IMR-90 (cell line): ENCODE results near the gene CBR1. TPM values are rescaled to one million over a fixed set of nuclear protein-coding genes. Genes with fewer than 3 reads are reported as not detected.

Source experiments
- ATAC-seq: fragments of 200-7000 bp; cut with Tn5 transposase; 2 replicates; pipeline ENCODE4 v1.9.1; 2020; ENCODE audit warnings: low read depth, mild to moderate bottlenecking, moderate library complexity
- BruUV-seq: library from RNA; stranded (reverse); fragments of 400-500 nt; replicated peaks from 2 replicates; lab custom pipeline; 2021; lab: Mats Ljungman, UMichigan
- CTCF ChIA-PET: fragments of 300-600 bp; formaldehyde crosslinking; extraction: SDS; loops from one replicate; lab custom pipeline; 2021; ENCODE audit warnings: antibody characterized with exemption; lab: Yijun Ruan, JAX
- POLR2A ChIA-PET: fragments of 300-600 bp; sonication (Branson Sonifier 250); formaldehyde crosslinking; loops from one replicate; lab custom pipeline; 2022; ENCODE audit warnings: antibody characterized with exemption; ENCODE audit not compliant: unreplicated experiment; lab: Charles Lee
- DNase-seq: peaks from one replicate; pipeline ENCODE4 v3.0.0; 2013
- H2AFZ ChIP-seq: replicated peaks from 2 replicates; pipeline ENCODE3; 2013; ENCODE audit warnings: low read length, mild to moderate bottlenecking; ENCODE audit not compliant: poor library complexity
- H2AK5ac ChIP-seq: 2 replicates; pipeline ENCODE4 v1.6.1; 2013; ENCODE audit warnings: low read depth, low read length, inconsistent platforms
- H2AK9ac ChIP-seq: replicated peaks from 2 replicates; pipeline ENCODE3; 2013; ENCODE audit warnings: mild to moderate bottlenecking, low read depth, low read length, moderate library complexity; ENCODE audit not compliant: poor library complexity
- H2BK120ac ChIP-seq: 2 replicates; pipeline ENCODE4 v1.6.1; 2013; ENCODE audit warnings: low read depth, low read length, inconsistent platforms
- H2BK15ac ChIP-seq: 3 replicates; pipeline ENCODE4 v1.6.1; 2013; ENCODE audit warnings: low read depth, low read length, inconsistent platforms
- H2BK20ac ChIP-seq: 2 replicates; pipeline ENCODE4 v1.6.1; 2013; ENCODE audit warnings: low read depth, mild to moderate bottlenecking, inconsistent platforms, low read length, moderate library complexity
- H2BK5ac ChIP-seq: 2 replicates; pipeline ENCODE4 v1.6.1; 2013; ENCODE audit warnings: mild to moderate bottlenecking, low read depth, low read length, inconsistent platforms; ENCODE audit not compliant: poor library complexity, severe bottlenecking
- H3K14ac ChIP-seq: replicated peaks from 2 replicates; pipeline ENCODE4 v1.6.1; 2013; ENCODE audit warnings: low read depth, low read length, inconsistent platforms
- H3K18ac ChIP-seq: 2 replicates; pipeline ENCODE4 v1.6.1; 2013; ENCODE audit warnings: low read depth, low read length, control low read depth
- H3K23ac ChIP-seq: 2 replicates; pipeline ENCODE4 v1.6.1; 2013; ENCODE audit warnings: low read depth, low read length, inconsistent platforms
- H3K27ac ChIP-seq: 2 replicates; pipeline ENCODE4 v1.5.1; 2013; ENCODE audit warnings: mild to moderate bottlenecking, control low read depth, low read length; ENCODE audit not compliant: insufficient read depth
- H3K27me3 ChIP-seq: 2 replicates; pipeline ENCODE4 v1.6.1; 2013; ENCODE audit warnings: low read length; ENCODE audit not compliant: control insufficient read depth, insufficient read depth
- H3K36me3 ChIP-seq: 2 replicates; pipeline ENCODE4 v1.6.1; 2013; ENCODE audit warnings: low read length, mixed read lengths; ENCODE audit not compliant: control insufficient read depth, insufficient read depth
- H3K4ac ChIP-seq: 2 replicates; pipeline ENCODE4 v1.6.1; 2013; ENCODE audit warnings: low read depth, low read length, inconsistent platforms
- H3K4me1 ChIP-seq: 2 replicates; pipeline ENCODE4 v1.6.1; 2013; ENCODE audit warnings: low read length, mixed read lengths; ENCODE audit not compliant: control insufficient read depth, insufficient read depth
- H3K4me2 ChIP-seq: 2 replicates; pipeline ENCODE4 v1.6.1; 2013; ENCODE audit warnings: low read depth, mild to moderate bottlenecking, control low read depth, low read length, moderate library complexity
- H3K4me3 ChIP-seq: 2 replicates; pipeline ENCODE4 v1.5.1; 2013; ENCODE audit warnings: low read depth, mild to moderate bottlenecking, control low read depth, low read length, moderate library complexity; ENCODE audit not compliant: insufficient read depth
- H3K56ac ChIP-seq: 2 replicates; pipeline ENCODE4 v1.6.1; 2013; ENCODE audit warnings: low read length, inconsistent platforms; ENCODE audit not compliant: insufficient read depth; ENCODE audit errors: extremely low read depth
- H3K79me1 ChIP-seq, 2 experiments: 2 replicates each; pipeline ENCODE4 v1.6.1; 2013; ENCODE audit warnings: low read length in 2 of 2, inconsistent platforms in 1 of 2, low read depth in 1 of 2
- H3K9ac ChIP-seq: 2 replicates; pipeline ENCODE4 v1.6.1; 2013; ENCODE audit warnings: low read depth, low read length, control low read depth
- H3K9me1 ChIP-seq: 2 replicates; pipeline ENCODE4 v1.6.1; 2013; ENCODE audit warnings: low read length, inconsistent platforms; ENCODE audit not compliant: insufficient read depth
- H3K9me3 ChIP-seq: 2 replicates; pipeline ENCODE4 v1.6.1; 2013; ENCODE audit warnings: low read length; ENCODE audit not compliant: control insufficient read depth, insufficient read depth
- H4K20me1 ChIP-seq: 2 replicates; pipeline ENCODE4 v1.6.1; 2013; ENCODE audit warnings: low read length, inconsistent platforms; ENCODE audit not compliant: insufficient read depth
- H4K5ac ChIP-seq: 2 replicates; pipeline ENCODE4 v1.6.1; 2013; ENCODE audit warnings: mild to moderate bottlenecking, low read depth, low read length, control low read depth
- H4K8ac ChIP-seq, 2 experiments: 2 replicates each; pipeline ENCODE4 v1.6.1; 2013; ENCODE audit warnings: low read depth in 2 of 2, low read length in 2 of 2, control low read depth in 1 of 2, inconsistent platforms in 1 of 2
- H4K91ac ChIP-seq: 2 replicates; pipeline ENCODE4 v1.6.1; 2013; ENCODE audit warnings: low read depth, low read length, inconsistent platforms; ENCODE audit not compliant: insufficient read depth
- BHLHE40 ChIP-seq: fragments of 150-350 bp; IDR thresholded peaks from 2 replicates; pipeline ENCODE4 v1.6.1; 2016; ENCODE audit warnings: mild to moderate bottlenecking, low read depth, low read length
- FOS ChIP-seq: fragments of 150-350 bp; IDR thresholded peaks from 2 replicates; pipeline ENCODE4 v1.6.1; 2016; ENCODE audit warnings: low read depth, low read length
- MAZ ChIP-seq: IDR thresholded peaks from 2 replicates; pipeline ENCODE4 v1.6.1; 2012; ENCODE audit warnings: low read depth, mild to moderate bottlenecking, low read length, improper control_type of control experiment, moderate library complexity, borderline replicate concordance
- NFE2L2 ChIP-seq: fragments of 150-350 bp; IDR thresholded peaks from 2 replicates; pipeline ENCODE4 v1.6.1; 2016; ENCODE audit warnings: low read depth, mild to moderate bottlenecking, low read length
- POLR2A ChIP-seq: IDR thresholded peaks from 2 replicates; pipeline ENCODE4 v1.6.1; 2012; ENCODE audit warnings: mild to moderate bottlenecking, low read depth, low read length
- RAD21 ChIP-seq: IDR thresholded peaks from 2 replicates; pipeline ENCODE4 v1.6.1; 2012; ENCODE audit warnings: low read length, improper control_type of control experiment
- RFX5 ChIP-seq: IDR thresholded peaks from 2 replicates; pipeline ENCODE4 v1.8.0; 2012; ENCODE audit warnings: low read depth, mild to moderate bottlenecking, low read length, moderate library complexity
- SMC3 ChIP-seq: fragments of 150-350 bp; IDR thresholded peaks from 2 replicates; pipeline ENCODE4 v1.6.1; 2016; ENCODE audit warnings: low read depth, mild to moderate bottlenecking, antibody characterized with exemption, low read length, moderate library complexity
- dilution Hi-C: fragments of 300-500 bp; cut with HindIII; formaldehyde crosslinking; loops from one replicate; pipeline ENCODE4 v1.14.3; 2018; ENCODE audit warnings: low sequenced_read_pairs; ENCODE audit not compliant: unreplicated experiment
- in situ Hi-C: fragments of 300-500 bp; cut with MboI; formaldehyde crosslinking; loops from 3 replicates; pipeline ENCODE4 v1.14.3; 2019; ENCODE audit warnings: low sequenced_read_pairs, inconsistent platforms, mixed read lengths
- intact Hi-C: fragments of 100-400 bp; cut with micrococcal nuclease; formaldehyde crosslinking; loops from 2 replicates; pipeline ENCODE4 v1.10.0; 2022
- polyA plus RNA-seq, 3 experiments: library from polyadenylated mRNA; depleted of rRNA; stranded (reverse); fragments of >200 nt; gene quantifications; 2 replicates each; pipeline ENCODE4 v1.2.3, GENCODE V29; 2012; ENCODE audit warnings: low replicate concordance in 1 of 3
- total RNA-seq: library from RNA; depleted of rRNA; stranded (reverse); fragments of >200 nt; gene quantifications from 2 replicates; pipeline ENCODE4 v1.2.3, GENCODE V29; 2012
- TF ChIP-seq, protein P1 (sequence below): conservative IDR thresholded peaks from 2 replicates; pipeline ENCODE4 v1.5.1; 2012; ENCODE audit warnings: mild to moderate bottlenecking, low read depth, low read length, improper control_type of control experiment
- TF ChIP-seq, protein P2 (sequence below): fragments of 150-350 bp; IDR thresholded peaks from 2 replicates; pipeline ENCODE4 v1.6.1; 2016; ENCODE audit warnings: low read depth, mild to moderate bottlenecking, low read length, moderate library complexity, borderline replicate concordance
- TF ChIP-seq, protein P3 (sequence below): fragments of 150-350 bp; IDR thresholded peaks from 2 replicates; pipeline ENCODE4 v1.6.1; 2017; ENCODE audit warnings: mild to moderate bottlenecking, antibody characterized with exemption, low read length, low read depth

The CBR1 gene
- total and polyA plus RNA-seq, 2 of the 4 experiments (the other 2 are of a cell fraction), result 122 to 222 TPM

DNA sequence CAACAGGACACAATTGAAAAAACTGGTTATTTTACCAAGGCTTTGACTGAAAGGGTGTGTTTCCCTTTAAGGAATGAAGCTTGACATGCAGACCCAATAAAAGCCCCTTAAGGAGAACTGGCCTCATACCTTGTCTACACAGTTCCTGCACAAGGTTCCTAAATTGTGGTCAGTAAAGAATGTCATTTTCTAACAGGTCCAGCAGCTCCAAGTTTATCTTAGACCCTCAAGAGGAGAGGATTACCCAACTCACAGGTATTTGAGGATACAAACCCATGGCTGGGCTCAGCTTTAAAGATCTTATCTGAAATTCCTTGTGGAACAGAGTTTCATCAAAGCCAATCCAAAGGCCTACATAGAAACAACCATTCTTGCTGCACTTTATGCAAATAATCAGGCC, 33.6 kb downstream of the CBR1 start:
- H3K4me2 ChIP-seq, result no peak overlapping the region
- H2BK15ac ChIP-seq, result no peak overlapping the region
- no TSS peak for BruUV-seq
- no peak overlapping the region for H3K9ac ChIP-seq
- ChIA-PET CTCF (no interaction called here), POLR2A (interaction anchor here (0.5 kb wide), 1 partner anchor 1164 kb away, joined by 3 read pairs; no protein-coding TSS in a partner anchor)
- no peak overlapping the region for H3K4ac ChIP-seq
- H4K8ac ChIP-seq, result no peak overlapping the region
- no peak overlapping the region for H3K56ac ChIP-seq
- DNase-seq (no peak), ATAC-seq (no peak)
- no peak overlapping the region for H3K18ac ChIP-seq
- TF ChIP-seq, protein P1, sequence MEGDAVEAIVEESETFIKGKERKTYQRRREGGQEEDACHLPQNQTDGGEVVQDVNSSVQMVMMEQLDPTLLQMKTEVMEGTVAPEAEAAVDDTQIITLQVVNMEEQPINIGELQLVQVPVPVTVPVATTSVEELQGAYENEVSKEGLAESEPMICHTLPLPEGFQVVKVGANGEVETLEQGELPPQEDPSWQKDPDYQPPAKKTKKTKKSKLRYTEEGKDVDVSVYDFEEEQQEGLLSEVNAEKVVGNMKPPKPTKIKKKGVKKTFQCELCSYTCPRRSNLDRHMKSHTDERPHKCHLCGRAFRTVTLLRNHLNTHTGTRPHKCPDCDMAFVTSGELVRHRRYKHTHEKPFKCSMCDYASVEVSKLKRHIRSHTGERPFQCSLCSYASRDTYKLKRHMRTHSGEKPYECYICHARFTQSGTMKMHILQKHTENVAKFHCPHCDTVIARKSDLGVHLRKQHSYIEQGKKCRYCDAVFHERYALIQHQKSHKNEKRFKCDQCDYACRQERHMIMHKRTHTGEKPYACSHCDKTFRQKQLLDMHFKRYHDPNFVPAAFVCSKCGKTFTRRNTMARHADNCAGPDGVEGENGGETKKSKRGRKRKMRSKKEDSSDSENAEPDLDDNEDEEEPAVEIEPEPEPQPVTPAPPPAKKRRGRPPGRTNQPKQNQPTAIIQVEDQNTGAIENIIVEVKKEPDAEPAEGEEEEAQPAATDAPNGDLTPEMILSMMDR, result no peak
- TF ChIP-seq FOS, result no peak
- no peak for TF ChIP-seq BHLHE40
- no peak for TF ChIP-seq RAD21
- no peak for TF ChIP-seq MAZ
- TF ChIP-seq POLR2A, result no peak
- TF ChIP-seq, protein P2, sequence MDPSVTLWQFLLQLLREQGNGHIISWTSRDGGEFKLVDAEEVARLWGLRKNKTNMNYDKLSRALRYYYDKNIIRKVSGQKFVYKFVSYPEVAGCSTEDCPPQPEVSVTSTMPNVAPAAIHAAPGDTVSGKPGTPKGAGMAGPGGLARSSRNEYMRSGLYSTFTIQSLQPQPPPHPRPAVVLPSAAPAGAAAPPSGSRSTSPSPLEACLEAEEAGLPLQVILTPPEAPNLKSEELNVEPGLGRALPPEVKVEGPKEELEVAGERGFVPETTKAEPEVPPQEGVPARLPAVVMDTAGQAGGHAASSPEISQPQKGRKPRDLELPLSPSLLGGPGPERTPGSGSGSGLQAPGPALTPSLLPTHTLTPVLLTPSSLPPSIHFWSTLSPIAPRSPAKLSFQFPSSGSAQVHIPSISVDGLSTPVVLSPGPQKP, result no peak
- TF ChIP-seq NFE2L2, result no peak
- no peak for TF ChIP-seq SMC3
- TF ChIP-seq RFX5, result no peak
- TF ChIP-seq, protein P3, sequence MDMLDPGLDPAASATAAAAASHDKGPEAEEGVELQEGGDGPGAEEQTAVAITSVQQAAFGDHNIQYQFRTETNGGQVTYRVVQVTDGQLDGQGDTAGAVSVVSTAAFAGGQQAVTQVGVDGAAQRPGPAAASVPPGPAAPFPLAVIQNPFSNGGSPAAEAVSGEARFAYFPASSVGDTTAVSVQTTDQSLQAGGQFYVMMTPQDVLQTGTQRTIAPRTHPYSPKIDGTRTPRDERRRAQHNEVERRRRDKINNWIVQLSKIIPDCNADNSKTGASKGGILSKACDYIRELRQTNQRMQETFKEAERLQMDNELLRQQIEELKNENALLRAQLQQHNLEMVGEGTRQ, result no peak
- no peak overlapping the region for H3K14ac ChIP-seq
- H4K91ac ChIP-seq, result no peak overlapping the region
- H3K9me3 ChIP-seq, result no peaks in the 10 kb centered on the region
- H3K4me1 ChIP-seq, result no peaks in the 10 kb centered on the region
- H4K5ac ChIP-seq, result no peak overlapping the region
- H3K27me3 ChIP-seq, result peaks cover 56% of the 10 kb centered on the region
- in situ Hi-C loops, result no loop called here
- H2AFZ ChIP-seq, result no peak overlapping the region
- no peak overlapping the region for H3K4me3 ChIP-seq
- dilution Hi-C loops, result no loop called here
- H3K36me3 ChIP-seq, result no peaks in the 10 kb centered on the region
- no peak overlapping the region for H2AK5ac ChIP-seq
- no peak overlapping the region for H2BK20ac ChIP-seq
- intact Hi-C loops, result no loop called here
- no peaks in the 10 kb centered on the region for H3K79me1 ChIP-seq
- H3K9me1 ChIP-seq, result no peaks in the 10 kb centered on the region
- no peak overlapping the region for H2AK9ac ChIP-seq
- no peak overlapping the region for H2BK120ac ChIP-seq
- H2BK5ac ChIP-seq, result no peak overlapping the region
- no peak overlapping the region for H3K27ac ChIP-seq
- H4K20me1 ChIP-seq, result no peaks in the 10 kb centered on the region
- no peak overlapping the region for H3K23ac ChIP-seq
